ENCODE measurements around the gene SOAT2. TPM values are rescaled to one million over a fixed set of nuclear protein-coding genes. Genes with fewer than 3 reads are reported as not detected.

The SOAT2 gene
- total and polyA plus RNA-seq, 2 of the 4 experiments (the other 2 are of a cell fraction) = 0.18 to 0.39 TPM

GRCh38 chr12:53123578-53124351 lies 20.5 kb downstream of the SOAT2 start:
- peak; percentile 75 for ATAC-seq (ENCODE audit: low read depth)
- H3K4me3 ChIP-seq (ENCODE audit: insufficient read depth, low read depth, low read length) = no peak overlapping the region
- peak overlapping the region; percentile 77; the same call in 1 of the 2 replicates for H3K14ac ChIP-seq (replicated peaks; ENCODE audit: low read depth, low read length)
- BruUV-seq (replicated peaks) = no TSS peak
- H2AK5ac ChIP-seq (ENCODE audit: low read depth, low read length) = no peak overlapping the region
- no peak overlapping the region for H2BK5ac ChIP-seq (ENCODE audit: low read depth, low read length, poor library complexity, severe bottlenecking)
- H4K8ac ChIP-seq (ENCODE audit: low read depth in 2 of 2, low read length in 2 of 2) = no peak overlapping the region
- H3K4me2 ChIP-seq (ENCODE audit: low read depth, low read length) = no peak overlapping the region
- no peaks in the 10 kb centered on the region for H4K20me1 ChIP-seq (ENCODE audit: insufficient read depth, low read length)
- peak overlapping the region; percentile 63 for H2AK9ac ChIP-seq (replicated peaks; ENCODE audit: low read depth, low read length, poor library complexity)
- no peak overlapping the region for H3K23ac ChIP-seq (ENCODE audit: low read depth, low read length)
- ChIA-PET POLR2A (ENCODE audit: unreplicated experiment) (no interaction called here), CTCF (no interaction called here)
- peak overlapping the region; percentile 8; the same call in 1 of the 2 replicates for H2BK120ac ChIP-seq (ENCODE audit: low read depth, low read length)
- H2AFZ ChIP-seq (replicated peaks; ENCODE audit: low read length, poor library complexity) = peak overlapping the region; percentile 66
- no peak overlapping the region for H3K27ac ChIP-seq (ENCODE audit: insufficient read depth, low read length)
- H3K9ac ChIP-seq (ENCODE audit: low read depth, low read length) = no peak overlapping the region
- no peak overlapping the region for H3K56ac ChIP-seq (ENCODE audit: extremely low read depth, insufficient read depth, low read length)
- dilution Hi-C loops (cut with HindIII; ENCODE audit: low sequenced_read_pairs, unreplicated experiment) (no loop called here), intact Hi-C loops (cut with micrococcal nuclease) (no loop called here), in situ Hi-C loops (cut with MboI; ENCODE audit: low sequenced_read_pairs) (no loop called here)
- peak; percentile 58 for DNase-seq
- no peaks in the 10 kb centered on the region for H3K9me3 ChIP-seq (ENCODE audit: control insufficient read depth, insufficient read depth, low read length)
- H3K36me3 ChIP-seq (ENCODE audit: control insufficient read depth, insufficient read depth, low read length) = no peaks in the 10 kb centered on the region
- no peak overlapping the region; the same call in 1 of the 2 replicates for H2BK20ac ChIP-seq (ENCODE audit: low read depth, low read length)
- TF ChIP-seq MXI1 (IDR thresholded peaks at IDR 0.05; ENCODE audit: borderline replicate concordance, low read depth, low read length) = no peak
- peak; percentile 20; the same call in 1 of the 2 replicates for TF ChIP-seq FOS (IDR thresholded peaks at IDR 0.05; ENCODE audit: low read depth, low read length)
- no peak for TF ChIP-seq RCOR1 (IDR thresholded peaks at IDR 0.05; ENCODE audit: insufficient replicate concordance, low read length)
- no peak overlapping the region for H2BK15ac ChIP-seq (ENCODE audit: low read depth, low read length)
- no peak overlapping the region; the same call in 1 of the 2 replicates for H3K4ac ChIP-seq (ENCODE audit: low read depth, low read length)
- no peaks in the 10 kb centered on the region for H3K79me1 ChIP-seq (ENCODE audit: low read depth in 1 of 2, low read length in 2 of 2)
- peak overlapping the region; percentile 30; the same call in 1 of the 2 replicates for H4K91ac ChIP-seq (ENCODE audit: insufficient read depth, low read depth, low read length)
- peaks cover 10% of the 10 kb centered on the region for H3K9me1 ChIP-seq (ENCODE audit: insufficient read depth, low read length)
- H3K27me3 ChIP-seq (ENCODE audit: control insufficient read depth, insufficient read depth, low read length) = peaks cover 4% of the 10 kb centered on the region; the same call in 1 of the 2 replicates
- no peak overlapping the region for H3K18ac ChIP-seq (ENCODE audit: low read depth, low read length)
- 78% methylated on average over 6 of the region's 16 CpGs; no CpG with 5 or more reads in 1 of the 2 experiments for WGBS, 2 experiments (ENCODE audit: extremely low coverage in 2 of 2, insufficient read length in 1 of 2)
- H3K4me1 ChIP-seq (ENCODE audit: control insufficient read depth, insufficient read depth, low read length) = peaks cover 3% of the 10 kb centered on the region; the same call in 1 of the 2 replicates
- no peak overlapping the region for H4K5ac ChIP-seq (ENCODE audit: low read depth, low read length)
